NAMALWA (cell line): ENCODE results near the gene DUSP16.

ENCODE experiments used
- DNase-seq: peaks from one replicate; pipeline ENCODE4 v3.0.0-alpha.2; 2015; ENCODE audit warnings: low spot score

DUSP16 gene

DNA sequence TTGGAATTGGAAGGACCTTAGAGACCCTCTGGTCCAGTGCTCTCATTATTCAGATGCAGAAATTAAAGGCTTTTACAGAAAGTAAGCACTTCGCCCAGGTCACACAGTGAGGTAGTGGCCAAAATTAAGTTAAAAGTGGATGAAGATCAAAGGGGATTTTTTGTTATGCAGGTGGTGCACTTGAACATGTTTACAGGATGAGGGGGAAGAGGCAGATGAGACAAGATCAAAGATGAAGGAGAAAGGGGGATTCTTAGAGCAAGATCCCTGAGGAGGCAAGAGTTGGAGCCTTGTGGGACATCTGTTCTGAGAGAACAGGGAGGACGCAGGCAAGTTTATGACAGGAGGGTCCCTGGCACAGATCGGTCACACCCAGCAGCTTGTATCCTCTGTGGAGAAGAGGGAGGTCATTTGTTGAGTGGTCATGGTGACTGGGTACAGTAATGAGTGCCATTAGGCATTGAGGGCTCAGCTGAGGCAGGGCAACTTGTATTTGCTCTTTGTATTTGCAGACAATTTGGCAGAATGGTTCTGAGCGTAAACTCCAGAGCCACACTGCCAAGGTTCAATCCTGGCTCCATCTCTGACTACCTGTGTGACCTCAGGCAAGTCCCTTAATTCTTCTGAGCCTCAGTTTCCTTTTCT, 121.8 kb downstream of the DUSP16 start:
- no peak for DNase-seq

- DNase-seq, result no peak
Observed at GRCh38 chr12:12439636-12440035, 123.0 kb downstream of the DUSP16 start.

GRCh38 chr12:12436831-12437345, 125.8 kb downstream of the DUSP16 start:
- no peak for DNase-seq

- no peak for DNase-seq
Observed at GRCh38 chr12:12433203-12433731, 129.4 kb downstream of the DUSP16 start.

GRCh38 chr12:12432364-12432763, 130.3 kb downstream of the DUSP16 start:
- no peak for DNase-seq

DNA sequence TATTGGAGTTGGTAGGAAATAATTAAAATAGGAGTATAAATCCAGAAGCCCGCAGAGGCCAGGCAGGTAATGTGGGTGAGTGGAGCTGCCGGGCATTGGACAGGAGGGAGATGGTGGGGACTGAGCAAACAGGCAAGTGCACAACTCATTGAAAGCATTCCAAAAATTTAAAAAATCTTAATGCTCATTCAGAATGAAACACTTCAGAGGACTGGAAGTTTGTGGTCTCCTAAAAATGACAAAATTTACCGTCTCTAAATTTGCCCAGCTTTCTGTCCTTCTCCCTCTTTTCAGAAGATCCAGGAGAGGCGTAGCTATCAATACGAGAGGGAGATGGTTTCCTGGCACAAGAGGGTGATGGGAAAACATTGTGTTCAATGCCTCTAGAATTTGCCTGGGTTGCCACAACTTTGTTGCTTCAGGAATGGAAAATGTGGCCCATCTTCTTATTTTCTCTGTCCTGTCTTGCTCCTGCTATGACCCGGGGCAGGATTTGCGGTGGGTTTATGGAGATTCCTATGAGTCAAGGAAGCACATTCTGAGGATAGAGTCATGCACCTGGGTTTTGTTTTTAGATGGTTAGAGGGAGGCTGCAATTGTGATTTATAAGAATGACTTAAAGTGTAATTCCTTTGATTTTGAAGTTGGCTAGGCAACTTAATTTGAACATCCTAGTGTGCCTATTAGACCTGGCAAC, 133.6 kb downstream of the DUSP16 start:
- DNase-seq, result no peak

GRCh38 chr12:12428047-12428446, 134.6 kb downstream of the DUSP16 start:
- no peak for DNase-seq

DNA sequence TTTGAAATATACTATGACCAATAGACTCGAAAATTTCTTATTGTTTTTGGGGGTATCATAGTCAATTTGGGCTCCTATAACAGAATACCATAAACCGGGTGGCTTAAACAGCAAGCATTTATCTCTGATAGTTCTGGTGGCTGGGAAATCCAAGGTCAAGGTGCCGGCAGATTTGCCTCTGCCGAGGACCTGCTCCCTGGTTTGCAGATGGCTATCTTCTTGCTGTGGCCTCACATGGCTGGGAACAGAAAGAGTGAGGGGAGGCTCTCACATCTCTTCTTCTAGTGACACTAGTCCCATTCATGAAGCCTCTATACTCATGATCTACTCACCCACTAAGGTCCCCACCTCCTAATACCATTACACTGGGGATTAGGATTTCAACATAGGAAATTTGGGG, 135.1 kb downstream of the DUSP16 start:
- no peak for DNase-seq

DNA sequence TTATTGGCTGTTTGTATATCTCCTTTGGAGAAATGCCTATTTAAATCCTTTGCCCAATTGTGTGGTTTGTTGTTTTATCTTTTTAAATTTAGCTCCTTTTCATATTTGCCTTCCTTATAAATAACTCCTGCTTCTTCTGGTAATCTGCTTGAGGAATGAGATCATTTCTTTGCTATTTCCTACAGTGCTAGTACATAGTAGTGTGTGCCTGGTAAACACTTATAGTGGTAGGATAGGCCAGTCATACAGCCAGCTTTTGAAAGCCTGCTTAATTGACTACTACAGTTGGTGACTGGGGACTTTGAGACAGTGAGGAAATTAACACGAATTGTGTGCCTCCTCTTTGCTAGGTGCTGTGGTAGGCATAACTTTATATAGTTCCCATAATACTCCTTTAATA, 137.0 kb downstream of the DUSP16 start:
- no peak for DNase-seq

DNA sequence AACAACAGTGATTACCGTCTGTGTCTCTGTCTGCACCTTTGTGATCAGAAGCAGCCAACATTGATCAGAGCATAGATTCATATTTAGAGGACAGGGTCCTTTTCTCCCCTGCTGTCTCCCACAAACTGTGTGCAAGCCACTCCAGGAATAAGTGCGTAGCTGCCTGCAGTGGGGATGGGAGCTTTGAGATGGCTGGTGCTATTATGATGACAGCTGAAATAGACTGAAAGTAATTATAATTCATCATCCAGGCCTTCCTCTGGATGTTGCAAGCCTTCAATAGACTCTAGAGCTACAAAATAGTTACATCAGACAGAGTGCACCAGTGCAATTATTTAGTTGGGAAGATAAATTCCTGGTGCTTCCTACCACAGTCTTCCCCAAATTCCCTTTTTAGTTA, 137.7 kb downstream of the DUSP16 start:
- DNase-seq, result no peak
